Measurements from ENCODE around the gene CLDN19.
"Not testable (repeated sequence)": the region's sequence is repeated elsewhere in the genome, so short reads cannot be mapped to it uniquely, and the experiment has no call there.

Gene CLDN19

DNA sequence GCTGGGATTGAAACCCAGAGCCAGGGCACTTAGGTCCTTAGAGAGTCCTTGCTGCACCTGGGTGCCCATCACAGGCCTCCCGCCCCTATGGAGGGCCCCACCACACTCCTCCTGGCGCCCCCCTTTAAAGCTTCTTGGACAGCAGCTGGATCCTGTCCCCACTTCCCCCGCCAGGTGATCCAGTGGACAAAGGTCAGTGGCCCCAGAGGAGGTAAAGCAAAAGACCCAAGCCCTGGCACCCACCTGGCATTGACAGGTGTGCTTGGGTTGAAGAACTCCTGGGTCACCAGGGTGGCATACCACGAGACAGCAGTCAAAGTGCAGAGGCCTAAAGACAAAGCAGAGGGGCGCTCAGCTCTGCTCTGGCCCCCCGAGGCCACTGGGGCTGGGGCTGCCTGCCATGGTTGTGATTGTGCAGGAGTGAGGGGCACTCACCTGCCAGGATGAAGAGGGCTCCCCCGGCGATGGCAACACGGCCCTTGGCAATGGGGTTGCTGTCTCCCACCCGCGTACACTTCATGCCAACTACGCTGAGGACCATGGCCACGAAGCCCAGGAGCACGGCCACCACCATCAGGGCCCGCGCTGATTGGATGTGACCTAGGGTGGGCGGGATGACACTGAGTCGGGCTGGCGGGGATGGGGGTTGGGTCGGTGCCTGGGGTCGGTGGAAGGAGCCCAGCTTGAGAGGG, 1.9 kb downstream of the CLDN19 start:
- no peak for DNase-seq (ENCODE audit: low read depth)

DNA sequence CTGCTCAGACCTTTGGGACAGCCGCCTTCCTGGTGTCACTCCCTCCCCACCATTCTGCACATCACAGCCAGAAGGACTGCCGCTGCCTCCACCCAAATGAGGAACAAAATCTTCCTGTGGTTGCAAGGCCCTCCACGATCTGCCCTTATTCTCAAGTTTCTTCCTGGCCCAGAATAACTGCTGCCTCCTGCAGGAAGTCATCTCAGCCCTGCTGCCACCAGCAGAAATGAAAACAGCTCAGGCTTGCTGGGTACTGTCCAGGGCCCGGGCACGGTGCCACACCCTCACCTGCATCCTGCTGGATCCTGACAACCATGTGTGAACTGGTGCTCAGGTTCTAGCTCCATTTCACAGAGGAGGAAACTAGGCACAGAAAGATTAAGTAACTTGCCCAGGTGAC, 2.8 kb downstream of the CLDN19 start:
- DNase-seq (ENCODE audit: low read depth), result no peak

DNA sequence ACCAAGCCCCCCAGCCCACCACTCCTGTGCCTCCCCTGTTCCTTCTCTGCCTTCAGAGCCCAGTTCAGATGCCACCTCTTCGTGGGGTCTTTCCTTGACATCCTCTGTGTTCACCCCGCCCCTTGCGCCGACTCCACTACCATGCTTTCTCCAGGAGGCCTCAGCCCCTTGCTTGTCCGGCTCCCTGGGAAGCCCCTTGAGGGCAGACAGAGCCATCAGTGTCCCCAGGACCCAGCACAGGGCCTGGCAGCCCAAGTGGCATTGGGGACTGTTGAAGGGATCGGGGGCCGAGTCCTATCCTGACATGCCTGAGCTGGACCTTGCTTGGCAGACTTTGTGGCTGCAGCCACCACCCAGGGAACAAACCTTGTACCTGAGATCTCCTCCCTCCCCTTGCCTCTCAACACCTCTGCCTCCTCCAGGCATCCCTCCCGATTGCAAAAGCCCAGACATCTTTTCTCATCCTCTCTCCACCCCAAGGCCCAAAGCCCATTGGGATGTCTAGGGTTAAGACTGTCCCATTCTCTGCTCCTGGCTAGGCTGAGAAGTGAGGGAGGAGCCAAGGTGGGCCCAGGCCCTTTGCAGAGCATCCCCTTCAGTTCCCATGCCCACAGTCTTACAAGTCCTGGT, 3.4 kb downstream of the CLDN19 start:
- DNase-seq (ENCODE audit: low read depth), result no peak

DNA sequence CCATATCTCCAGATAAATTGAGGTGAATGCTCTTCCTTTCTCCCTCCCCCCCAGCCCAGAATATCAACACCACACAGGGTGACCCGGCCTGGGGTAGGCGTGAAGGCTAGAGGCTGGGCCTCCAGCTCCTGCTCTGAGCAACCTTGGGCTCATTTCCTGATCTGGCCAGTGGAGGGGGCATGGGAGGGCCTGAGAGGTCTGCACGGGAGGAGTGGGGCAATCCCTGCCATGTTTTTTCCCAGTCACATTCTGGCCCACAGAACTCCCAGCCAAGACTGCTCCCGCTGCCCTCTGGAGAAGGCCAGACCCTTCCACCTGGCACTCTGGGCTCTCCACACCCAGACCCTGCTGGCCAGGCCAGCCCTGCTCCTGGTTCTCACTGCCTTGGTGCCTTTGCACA, 3.9 kb downstream of the CLDN19 start:
- no peak for DNase-seq (ENCODE audit: low read depth)

DNA sequence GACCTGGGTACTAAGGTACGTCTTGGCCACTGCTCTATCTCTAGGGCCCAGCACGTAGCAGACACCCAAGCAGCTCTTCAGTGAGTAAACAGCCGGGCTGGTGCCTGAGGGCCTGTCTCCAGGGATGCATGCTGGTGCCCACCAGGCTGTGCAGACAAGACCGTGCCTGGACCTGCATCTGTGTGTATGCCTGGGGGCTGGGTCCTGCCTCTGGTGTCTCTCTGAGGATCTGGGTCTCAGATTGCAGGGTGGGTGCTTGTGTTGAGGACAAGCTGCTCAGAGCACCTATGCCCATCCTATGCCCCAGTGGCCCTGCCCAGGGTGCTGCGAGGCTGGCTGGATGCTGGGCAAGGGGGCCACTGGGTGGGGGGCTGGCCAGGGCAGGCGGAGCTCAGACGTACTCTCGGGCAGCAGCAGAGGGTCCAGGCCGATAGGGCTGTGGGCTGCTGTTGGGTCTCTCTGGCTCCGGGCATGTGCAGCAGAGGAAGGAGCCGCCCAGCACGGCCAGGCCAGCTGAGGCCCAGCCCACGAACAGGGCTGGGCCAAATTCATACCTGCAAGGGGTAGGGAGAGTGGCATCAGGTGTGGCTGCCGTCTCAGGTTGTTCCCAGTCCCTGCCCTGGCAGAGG, 4.4 kb downstream of the CLDN19 start:
- no peak for DNase-seq (ENCODE audit: low read depth)

DNA sequence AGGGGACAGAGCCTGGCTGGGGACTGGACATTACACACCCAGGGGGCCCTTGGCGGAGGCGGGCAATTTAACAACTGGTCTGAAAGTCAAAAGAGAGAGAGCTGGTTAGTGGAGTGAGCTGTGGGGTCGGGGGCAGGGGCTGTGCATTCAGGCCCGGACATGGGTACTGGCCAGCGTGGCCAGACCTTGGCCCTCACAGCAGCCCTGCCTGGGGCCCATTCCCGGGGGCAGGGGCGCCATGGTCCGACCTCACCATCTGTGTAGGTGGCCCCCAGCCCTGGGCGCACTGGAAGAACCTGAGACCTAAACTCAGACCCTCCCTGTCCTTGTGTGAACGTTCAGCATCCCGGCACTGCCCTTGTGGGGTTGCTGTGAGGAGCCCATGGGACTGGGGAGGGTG, 5.0 kb downstream of the CLDN19 start:
- DNase-seq (ENCODE audit: low read depth), result no peak

DNA sequence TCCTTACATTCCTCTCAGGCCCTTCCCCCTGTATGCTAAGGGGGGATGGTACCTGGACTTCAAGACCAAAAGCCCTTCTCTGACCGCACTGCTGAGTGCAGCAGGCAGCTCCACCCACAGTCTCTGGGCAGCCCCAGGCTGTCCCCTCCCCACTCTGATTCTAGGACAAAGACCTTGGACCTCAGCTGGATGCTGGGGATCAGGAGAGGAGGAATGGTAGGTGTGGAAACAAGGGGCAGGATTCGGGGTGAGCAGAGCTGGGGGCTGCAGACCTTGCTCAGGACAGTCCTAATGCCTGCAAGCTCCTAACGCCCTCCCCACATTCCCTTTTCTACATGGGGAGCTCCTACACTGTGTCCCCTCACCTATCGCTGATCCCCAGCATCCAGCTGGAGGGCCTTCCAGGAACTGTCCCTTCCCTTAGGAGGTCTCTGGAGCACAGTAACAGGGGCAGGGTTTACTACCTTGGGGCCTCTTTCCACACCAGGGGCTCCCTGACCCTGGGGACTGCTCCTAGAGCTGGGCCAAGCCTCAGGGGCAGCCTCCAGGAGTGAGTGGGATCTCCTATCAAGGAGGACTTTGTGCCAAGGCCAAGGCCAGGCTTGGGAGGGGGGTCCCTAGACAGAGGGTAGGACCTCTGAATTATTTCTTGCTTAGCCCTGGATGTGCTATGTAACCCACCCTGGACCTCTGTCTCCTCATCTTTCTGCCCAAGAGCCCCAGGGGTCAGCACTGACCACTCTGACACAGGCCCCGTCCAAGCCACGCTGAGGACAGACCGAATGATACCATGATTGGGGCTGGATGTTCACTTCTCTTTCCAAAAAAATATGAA, 5.6 kb downstream of the CLDN19 start:
- no peak for DNase-seq (ENCODE audit: low read depth)

DNA sequence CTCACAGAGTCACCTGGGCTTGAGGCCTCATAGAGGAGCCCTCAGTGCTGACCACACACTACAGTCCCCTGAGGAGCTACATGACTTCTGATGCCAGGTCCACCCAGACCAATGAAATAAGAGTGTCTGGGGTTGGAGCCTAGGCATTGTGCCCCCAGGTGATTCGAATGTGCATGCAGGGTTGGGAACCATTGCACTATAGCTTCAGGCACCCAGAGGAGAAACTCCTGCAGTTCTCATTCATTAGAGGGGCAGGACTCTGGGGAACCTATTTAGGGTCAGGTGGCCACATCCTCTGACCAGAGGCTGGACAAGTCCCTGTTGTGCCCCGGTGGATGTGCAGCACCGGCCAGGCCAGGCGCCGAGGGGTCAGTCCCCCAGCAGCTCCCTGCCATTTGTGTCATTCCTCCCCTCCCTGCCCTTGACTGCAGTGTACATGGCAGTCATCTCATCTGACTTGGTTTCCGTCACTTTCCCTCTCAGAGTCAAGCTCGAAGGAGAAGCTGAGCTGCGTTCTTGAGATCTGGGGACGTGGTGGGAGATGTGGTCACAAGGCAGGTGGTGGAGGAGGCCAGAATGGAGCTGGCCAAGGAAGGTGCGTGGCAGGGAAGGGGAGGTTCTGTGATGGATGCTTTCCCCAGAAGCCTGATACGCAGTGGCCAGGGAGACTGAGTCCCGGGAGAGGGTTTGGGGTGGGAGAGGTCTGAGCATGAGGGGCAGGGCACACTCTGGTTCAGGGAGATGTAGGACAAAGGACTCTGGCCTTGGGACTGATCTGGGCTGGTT, 6.4 kb downstream of the CLDN19 start:
- DNase-seq (ENCODE audit: low read depth), result no peak

DNA sequence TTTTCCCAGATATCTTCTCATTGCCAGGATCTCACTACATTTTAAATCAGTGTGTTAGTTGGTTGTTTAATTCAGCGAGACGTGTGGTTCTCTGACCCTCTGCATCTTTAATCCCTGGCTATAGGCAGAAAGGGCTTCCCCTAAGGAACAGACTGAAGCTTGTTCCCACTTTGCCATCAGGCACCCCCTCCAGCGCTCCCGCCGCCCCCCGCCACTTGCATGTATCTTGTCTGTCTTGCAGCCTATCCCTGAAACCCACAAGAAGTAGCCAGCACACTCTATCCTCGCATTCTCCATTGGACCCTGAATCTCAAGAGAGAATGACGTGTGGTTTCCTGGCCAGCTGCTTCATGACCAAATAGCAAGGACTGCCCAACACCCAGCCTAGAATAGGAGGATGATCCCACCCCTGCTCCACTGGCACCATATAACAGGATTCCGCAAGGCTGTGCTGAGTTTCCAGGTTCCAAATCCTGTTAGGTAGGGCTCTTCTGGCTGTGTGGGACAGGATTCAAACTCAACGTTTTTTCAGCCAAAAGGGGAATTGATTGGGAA, 7.8 kb downstream of the CLDN19 start:
- DNase-seq (ENCODE audit: low read depth), result no peak

DNA sequence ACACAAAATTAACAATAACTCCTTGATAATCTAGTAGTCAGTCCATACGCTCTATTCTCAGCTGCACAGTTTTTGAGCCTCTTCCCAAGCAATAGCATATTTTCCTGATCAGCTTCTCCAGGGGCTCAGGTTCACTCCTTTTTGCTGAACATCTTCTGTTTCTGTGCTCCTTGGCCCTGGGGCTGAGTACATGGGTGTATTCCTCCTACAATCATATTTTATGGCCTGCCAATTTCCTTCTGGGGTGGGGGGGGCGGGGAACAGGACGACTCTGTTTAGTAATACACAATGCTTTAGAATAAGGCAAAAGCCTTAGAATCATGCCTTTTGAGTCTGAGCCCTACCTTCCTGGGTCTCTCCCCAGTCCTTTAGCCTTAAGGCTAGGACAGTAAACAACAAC, 8.5 kb downstream of the CLDN19 start:
- DNase-seq (ENCODE audit: low read depth), result no peak

DNA sequence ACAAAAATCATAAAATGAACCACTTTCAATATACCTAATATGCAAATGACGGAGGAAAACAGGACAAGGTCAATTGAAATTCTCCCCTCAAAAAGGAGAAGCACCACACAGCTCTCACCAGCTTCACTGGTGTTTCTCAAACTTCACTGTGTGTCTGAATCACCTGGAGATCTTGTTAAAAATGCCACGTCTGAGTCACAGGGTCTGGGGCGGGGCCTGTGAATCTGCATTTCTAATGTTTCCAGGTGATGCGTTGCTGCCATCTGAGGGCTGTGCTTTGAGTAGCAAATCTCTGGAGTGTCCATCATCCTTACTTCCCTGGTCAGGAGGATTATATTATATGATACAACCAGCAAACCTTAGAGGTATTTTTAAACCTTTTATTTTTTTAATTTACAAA, 9.0 kb downstream of the CLDN19 start:
- DNase-seq (ENCODE audit: low read depth), result peak; percentile 56

DNA sequence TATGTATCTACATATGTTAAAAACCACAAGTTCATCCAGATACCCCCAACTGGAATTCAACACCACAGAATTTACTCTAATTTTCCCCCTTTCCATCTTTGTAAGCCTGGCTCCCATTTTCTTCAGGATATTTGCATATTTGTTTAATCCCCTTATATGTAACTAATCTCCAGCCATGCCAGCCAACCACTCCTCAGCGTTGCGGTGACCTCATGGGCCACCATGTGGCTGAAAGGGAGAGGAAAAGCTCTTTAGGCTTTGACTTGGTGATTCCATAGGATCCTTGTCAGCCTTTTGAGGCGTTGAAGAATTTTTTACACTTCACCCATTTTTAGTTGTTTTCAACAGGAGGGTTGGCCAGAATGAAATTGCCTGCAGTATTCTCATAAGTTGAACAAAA, 10.0 kb downstream of the CLDN19 start:
- no peak for DNase-seq (ENCODE audit: low read depth)

DNA sequence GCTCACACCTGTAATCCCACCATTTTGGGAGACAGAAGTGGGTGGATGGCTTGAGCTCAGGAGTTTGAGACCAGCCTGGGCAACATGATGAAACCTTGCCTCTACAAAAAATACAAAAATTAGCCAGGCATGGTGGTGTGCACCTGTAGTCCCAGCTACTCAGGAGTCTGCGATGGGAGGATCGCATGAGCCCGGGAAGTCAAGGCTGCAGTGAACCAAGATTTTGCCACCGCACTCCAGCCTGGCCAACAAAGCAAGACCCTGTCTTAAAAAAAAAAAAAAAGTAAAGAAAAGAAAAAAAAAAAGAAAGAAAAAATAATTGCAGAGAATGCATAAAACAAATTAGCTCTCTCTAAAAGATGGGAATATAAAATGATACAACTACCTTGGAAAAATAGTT, 14.2 kb downstream of the CLDN19 start:
- not testable (repeated sequence) for DNase-seq (ENCODE audit: low read depth)

DNA sequence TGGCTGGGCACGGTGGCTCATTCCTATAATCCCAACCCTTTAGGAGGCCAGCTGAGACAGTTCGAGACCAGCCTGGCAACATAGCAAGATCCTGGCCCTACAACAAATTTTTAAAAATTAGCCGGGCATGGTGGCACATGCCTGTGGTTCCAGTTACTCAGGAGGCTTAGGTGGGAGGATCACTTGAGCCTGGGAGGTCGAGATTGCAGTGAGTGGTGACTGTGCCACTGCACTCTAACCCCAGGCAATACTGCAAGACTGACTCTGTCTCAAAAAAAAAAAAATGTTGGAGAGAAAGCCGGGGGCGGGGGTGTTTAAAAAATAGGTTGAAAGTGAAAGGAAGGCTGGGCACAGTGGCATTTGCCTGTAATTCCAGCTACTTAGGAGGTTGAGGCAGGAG, 16.5 kb downstream of the CLDN19 start:
- no peak for DNase-seq (ENCODE audit: low read depth)

DNA sequence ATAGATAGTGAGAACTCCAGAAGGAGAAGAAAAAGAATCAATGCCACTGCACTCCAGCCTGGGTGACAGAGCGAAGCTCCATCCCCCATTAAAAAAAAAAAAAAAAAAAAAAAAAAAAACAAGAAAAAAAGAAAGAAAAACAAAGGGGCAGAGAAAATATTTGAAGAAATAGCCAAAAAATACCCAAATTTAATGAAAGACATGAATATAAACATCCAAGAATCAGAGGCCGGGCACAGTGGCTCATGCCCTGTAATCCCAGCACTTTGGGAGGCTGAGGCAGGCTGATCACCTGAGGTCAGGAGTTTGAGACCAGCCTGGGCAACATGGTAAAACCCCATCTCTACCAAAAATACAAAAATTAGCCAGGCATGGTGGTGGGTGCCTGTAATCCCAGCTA, 17.6 kb downstream of the CLDN19 start:
- DNase-seq (ENCODE audit: low read depth), result not testable (repeated sequence)

DNA sequence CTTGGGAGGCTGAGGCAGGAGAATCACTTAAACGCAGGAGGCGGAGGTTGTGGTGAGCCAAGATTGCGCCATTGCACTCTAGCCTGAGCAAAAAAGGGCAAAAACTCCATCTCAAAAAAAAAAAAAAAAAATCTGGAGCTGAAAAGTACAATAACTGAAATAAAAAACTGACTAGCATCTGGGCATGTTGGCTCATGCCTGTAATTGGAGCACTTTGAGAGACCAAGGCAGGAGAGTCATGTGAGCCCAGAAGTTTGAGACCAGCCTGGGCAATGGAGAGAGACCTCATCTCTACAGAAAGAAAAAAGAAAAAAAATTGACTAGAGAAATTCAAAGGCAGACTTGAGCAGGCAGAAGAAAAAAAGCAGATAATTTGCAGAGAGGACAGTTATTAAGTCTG, 18.1 kb downstream of the CLDN19 start:
- no peak for DNase-seq (ENCODE audit: low read depth)

DNA sequence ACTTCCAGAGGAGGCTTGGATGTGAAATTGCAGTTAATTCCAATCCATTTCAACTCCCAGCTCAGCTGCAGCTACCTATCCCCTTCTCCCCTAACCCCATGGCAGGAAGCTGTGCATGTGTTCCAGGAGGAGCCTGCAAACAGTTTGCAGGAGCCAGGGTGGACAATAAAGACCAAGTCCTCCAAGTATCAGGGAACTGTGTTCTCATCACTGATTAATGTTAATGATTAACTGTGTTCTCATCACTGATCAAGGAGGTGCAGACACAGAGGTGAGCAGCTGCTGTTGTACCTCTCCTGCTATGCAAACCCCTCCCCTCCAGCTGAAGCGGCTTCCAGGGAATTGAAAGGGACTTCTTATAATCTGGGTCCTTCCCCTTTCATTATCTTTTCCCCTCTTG, 19.2 kb downstream of the CLDN19 start:
- no peak for DNase-seq (ENCODE audit: low read depth)

DNA sequence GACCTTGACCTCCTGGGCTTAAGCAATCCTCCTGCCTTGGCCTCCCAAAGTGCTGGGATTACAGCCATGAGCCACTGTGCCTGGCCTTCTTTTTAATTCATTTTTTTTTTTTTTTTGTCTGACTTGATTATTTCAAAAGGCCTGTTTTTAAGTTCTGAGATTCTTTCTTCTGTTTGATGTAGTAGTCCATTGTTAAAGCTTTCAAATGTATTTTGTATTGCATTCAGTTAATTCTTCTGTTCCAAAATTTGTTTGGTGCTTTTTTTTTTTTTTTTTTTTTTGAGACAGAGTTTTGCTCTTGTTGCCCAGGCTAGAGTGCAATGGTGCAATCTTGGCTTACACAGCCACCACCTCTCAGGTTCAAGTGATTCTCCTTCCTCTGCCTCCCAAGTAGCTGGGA, 25.6 kb downstream of the CLDN19 start:
- DNase-seq (ENCODE audit: low read depth), result not testable (repeated sequence)

DNA sequence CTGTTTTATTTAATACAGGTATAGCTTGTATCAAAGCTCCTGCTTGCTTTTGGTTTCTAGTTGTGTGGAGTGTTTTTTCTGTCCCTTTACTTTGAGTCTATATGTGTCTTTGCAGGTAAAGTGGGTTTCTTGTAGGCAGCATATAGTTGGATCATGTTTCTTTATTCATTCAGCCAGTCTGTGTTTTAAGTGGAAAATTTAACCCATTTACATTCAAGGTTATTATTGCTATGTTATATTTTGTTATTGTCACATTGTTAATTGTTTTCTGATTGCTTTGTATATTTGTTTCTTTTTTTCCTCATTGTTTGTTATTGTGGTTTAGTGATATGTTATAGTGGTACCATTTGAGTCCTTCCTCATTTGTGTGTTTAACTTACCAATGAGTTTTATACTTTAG, 26.7 kb downstream of the CLDN19 start:
- DNase-seq (ENCODE audit: low read depth), result no peak

DNA sequence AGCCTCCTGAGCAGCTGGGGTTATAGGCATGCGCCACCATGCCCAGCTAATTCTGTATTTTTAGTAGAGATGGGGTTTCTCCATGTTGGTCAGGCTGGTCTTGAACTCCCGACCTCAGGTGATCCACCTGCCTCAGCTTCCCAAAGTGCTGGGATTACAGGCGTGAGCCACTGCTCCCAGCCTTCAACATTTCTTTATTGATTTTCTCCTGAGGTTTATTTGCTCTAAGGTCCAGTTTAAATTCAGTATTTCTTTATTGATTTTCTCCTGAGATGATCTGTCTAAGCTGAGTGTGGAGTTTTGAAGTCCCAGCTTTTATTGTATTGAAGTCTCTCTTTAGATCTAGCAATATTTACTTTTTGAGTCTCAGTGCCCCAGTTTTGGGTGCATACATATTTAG, 27.2 kb downstream of the CLDN19 start:
- not testable (repeated sequence) for DNase-seq (ENCODE audit: low read depth)

DNA sequence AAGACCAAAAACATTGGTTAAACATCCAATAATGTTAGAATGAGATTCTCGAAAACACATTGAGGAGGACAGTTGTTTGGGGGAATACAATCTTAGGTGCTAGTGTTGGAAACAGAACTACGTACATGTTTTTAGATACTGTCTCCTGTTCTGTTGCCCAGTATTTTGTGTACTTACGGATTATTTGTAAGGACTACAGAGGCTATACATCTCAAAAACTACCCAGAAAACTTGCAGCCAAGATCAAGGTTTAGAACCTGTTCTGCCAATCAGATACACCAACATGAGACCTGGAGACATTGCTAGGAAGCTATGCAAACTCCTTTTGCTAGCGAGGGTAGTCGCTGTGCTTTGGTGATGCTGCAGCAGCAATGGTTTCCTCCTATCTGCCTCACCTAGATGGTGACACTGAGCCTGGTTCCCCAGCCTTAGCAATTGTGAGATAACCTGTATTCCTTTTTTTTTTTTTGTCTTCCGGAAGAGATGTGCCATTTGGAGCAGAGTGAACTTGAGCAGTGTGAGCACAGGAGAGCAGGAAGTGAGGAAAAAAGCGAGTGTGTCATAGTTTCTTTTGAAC, 36.1 kb downstream of the CLDN19 start:
- DNase-seq (ENCODE audit: low read depth), result no peak

All from activated T-cell treated with anti-CD3 and anti-CD28 coated beads for 48 hours (primary cell).